Spinal cord (tissue), 10 donors: Measurements from ENCODE around the gene CDON. TPM values are rescaled to one million over a fixed set of nuclear protein-coding genes. Genes with fewer than 3 reads are reported as not detected.

Source experiments
- DNase-seq, 6 donors: peaks; one replicate each; pipeline versions ENCODE4 v3.0.0 to v3.0.0-alpha.2; 2013 to 2015; ENCODE audit warnings: low spot score in 6 of 6, low read depth in 4 of 6
- H3K27ac ChIP-seq: one replicate; pipeline ENCODE4 v1.5.1; 2013; ENCODE audit warnings: low read depth, low read length, control low read depth
- H3K27me3 ChIP-seq: one replicate; pipeline ENCODE4 v1.6.1; 2013; ENCODE audit warnings: low read length; ENCODE audit not compliant: control insufficient read depth, insufficient read depth
- H3K36me3 ChIP-seq: one replicate; pipeline ENCODE4 v1.6.1; 2013; ENCODE audit warnings: low read length; ENCODE audit not compliant: control insufficient read depth, insufficient read depth
- H3K4me1 ChIP-seq: one replicate; pipeline ENCODE4 v1.6.1; 2013; ENCODE audit warnings: low read length; ENCODE audit not compliant: control insufficient read depth, insufficient read depth
- H3K4me3 ChIP-seq: one replicate; pipeline ENCODE4 v1.5.1; 2013; ENCODE audit warnings: low read depth, low read length, control low read depth
- H3K9me3 ChIP-seq: one replicate; pipeline ENCODE4 v1.6.1; 2013; ENCODE audit warnings: low read length; ENCODE audit not compliant: control insufficient read depth, insufficient read depth
- WGBS: methylation state at CpG from one replicate; pipeline ENCODE4 v1.1.5; 2013; ENCODE audit warnings: missing lambda C conversion rate; ENCODE audit not compliant: insufficient coverage; 5-methylcytosine and 5-hydroxymethylcytosine counted together
- polyA plus RNA-seq, 2 donors: library from polyadenylated mRNA; unstranded; fragments of 120-200 nt; gene quantifications; one replicate each; pipeline ENCODE4 v1.2.1, GENCODE V29; 2013; ENCODE audit not compliant: insufficient read length in 2 of 2
- total RNA-seq, 2 donors: library from RNA; depleted of rRNA in 1 of 2; stranded (reverse); fragments of 120-200 nt in 1 of 2; fragments of >200 nt in 1 of 2; gene quantifications; one replicate each; pipeline versions ENCODE4 v1.2.3 to v1.2.4, GENCODE V29; 2013 to 2014
- donor health status: healthy.

The CDON gene
- total and polyA plus RNA-seq, 4 donors: 7.4 to 34.7 (median 21.4) TPM

GRCh38 chr11:125982348-125982730 lies 80.3 kb downstream of the CDON start:
- H3K36me3 ChIP-seq: no peaks in the 10 kb centered on the region
- no peak overlapping the region for H3K4me3 ChIP-seq
- no peaks in the 10 kb centered on the region for H3K4me1 ChIP-seq
- no peaks in the 10 kb centered on the region for H3K9me3 ChIP-seq
- DNase-seq: no peak
- no peak overlapping the region for H3K27ac ChIP-seq
- H3K27me3 ChIP-seq: no peaks in the 10 kb centered on the region
- WGBS: 100% methylated on average over 1 of the region's 3 CpGs

GRCh38 chr11:125980436-125980835 lies 82.2 kb downstream of the CDON start:
- Histone ChIP-seq H3K9me3 (no peaks in the 10 kb centered on the region), H3K4me3 (no peak overlapping the region), H3K27me3 (no peaks in the 10 kb centered on the region), H3K36me3 (no peaks in the 10 kb centered on the region), H3K27ac (no peak overlapping the region), H3K4me1 (no peaks in the 10 kb centered on the region)
- WGBS: 90% methylated on average over 6 of the region's 8 CpGs
- DNase-seq: no peak

GRCh38 chr11:125979511-125979910 lies 83.2 kb downstream of the CDON start:
- Histone ChIP-seq H3K27ac (peak overlapping the region; percentile 29), H3K4me1 (no peaks in the 10 kb centered on the region), H3K9me3 (no peaks in the 10 kb centered on the region), H3K4me3 (no peak overlapping the region), H3K27me3 (no peaks in the 10 kb centered on the region), H3K36me3 (no peaks in the 10 kb centered on the region)
- WGBS: no CpG with 5 or more reads among the region's 3 CpGs
- DNase-seq: no peak

GRCh38 chr11:125978778-125979407 lies 83.8 kb downstream of the CDON start:
- no peaks in the 10 kb centered on the region for H3K36me3 ChIP-seq
- peak overlapping the region; percentile 29 for H3K27ac ChIP-seq
- no CpG with 5 or more reads among the region's 3 CpGs for WGBS
- H3K4me1 ChIP-seq: no peaks in the 10 kb centered on the region
- no peaks in the 10 kb centered on the region for H3K9me3 ChIP-seq
- no peaks in the 10 kb centered on the region for H3K27me3 ChIP-seq
- peak in 1 of 6 donors; percentile 20 for DNase-seq
- H3K4me3 ChIP-seq: no peak overlapping the region

- Histone ChIP-seq H3K9me3 (no peaks in the 10 kb centered on the region), H3K36me3 (no peaks in the 10 kb centered on the region), H3K4me1 (no peaks in the 10 kb centered on the region), H3K27me3 (no peaks in the 10 kb centered on the region), H3K27ac (peak overlapping the region; percentile 61), H3K4me3 (no peak overlapping the region)
- no CpG with 5 or more reads among the region's 6 CpGs for WGBS
- no peak for DNase-seq
These were observed 84.4 kb downstream of the CDON start for GRCh38 chr11:125978181-125978716.

- no peak for DNase-seq
- H3K4me3 ChIP-seq: no peak overlapping the region
- no peaks in the 10 kb centered on the region for H3K4me1 ChIP-seq
- H3K9me3 ChIP-seq: no peaks in the 10 kb centered on the region
- H3K27me3 ChIP-seq: no peaks in the 10 kb centered on the region
- no peaks in the 10 kb centered on the region for H3K36me3 ChIP-seq
- no peak overlapping the region for H3K27ac ChIP-seq
- no CpG with 5 or more reads among the region's 3 CpGs for WGBS
These were observed 85.3 kb downstream of the CDON start for GRCh38 chr11:125977333-125977732.

GRCh38 chr11:125976156-125976555 lies 86.5 kb downstream of the CDON start:
- H3K36me3 ChIP-seq: no peaks in the 10 kb centered on the region
- H3K27ac ChIP-seq: no peak overlapping the region
- no peak overlapping the region for H3K4me3 ChIP-seq
- H3K27me3 ChIP-seq: no peaks in the 10 kb centered on the region
- no peaks in the 10 kb centered on the region for H3K9me3 ChIP-seq
- no peak for DNase-seq
- no peaks in the 10 kb centered on the region for H3K4me1 ChIP-seq

- H3K4me3 ChIP-seq: no peak overlapping the region
- 100% methylated on average over 1 of the region's 6 CpGs for WGBS
- H3K36me3 ChIP-seq: no peaks in the 10 kb centered on the region
- H3K4me1 ChIP-seq: no peaks in the 10 kb centered on the region
- no peak for DNase-seq
- H3K9me3 ChIP-seq: no peaks in the 10 kb centered on the region
- no peaks in the 10 kb centered on the region for H3K27me3 ChIP-seq
- no peak overlapping the region for H3K27ac ChIP-seq
These were observed 87.0 kb downstream of the CDON start for GRCh38 chr11:125975634-125976033.

GRCh38 chr11:125974284-125974683 lies 88.4 kb downstream of the CDON start:
- DNase-seq: no peak
- no peaks in the 10 kb centered on the region for H3K9me3 ChIP-seq
- no peak overlapping the region for H3K27ac ChIP-seq
- H3K4me1 ChIP-seq: no peaks in the 10 kb centered on the region
- H3K27me3 ChIP-seq: no peaks in the 10 kb centered on the region
- H3K4me3 ChIP-seq: no peak overlapping the region
- no peaks in the 10 kb centered on the region for H3K36me3 ChIP-seq

- Histone ChIP-seq H3K9me3 (no peaks in the 10 kb centered on the region), H3K4me1 (no peaks in the 10 kb centered on the region), H3K27me3 (no peaks in the 10 kb centered on the region), H3K36me3 (no peaks in the 10 kb centered on the region), H3K4me3 (no peak overlapping the region), H3K27ac (no peak overlapping the region)
- 80% methylated on average over 3 of the region's 6 CpGs for WGBS
- no peak for DNase-seq
These were observed 91.0 kb downstream of the CDON start for GRCh38 chr11:125971618-125972017.
